NCI-H2081 (cell line): ENCODE results near the gene KRT73.

Experiments
- DNase-seq, 2 experiments: peaks; one replicate each; lab custom pipeline; 2025; lab: John Stamatoyannopoulos, UW

Gene KRT73

GRCh38 chr12:52618216-52618615 is at the start of gene KRT73:
Gene KRT73, minus strand, starts transcription at chr12:52618559. Its CDS starts 35 bp downstream, at chr12:52618524.
- no peak for DNase-seq

- no peak for DNase-seq
Observed at GRCh38 chr12:52667931-52668330, 49.6 kb upstream of the KRT73 start.

GRCh38 chr12:52667509-52667908 is 49.1 kb upstream of the KRT73 start:
- DNase-seq, result no peak

GRCh38 chr12:52666471-52666870 is 48.1 kb upstream of the KRT73 start:
- no peak for DNase-seq

GRCh38 chr12:52663420-52663819 is 45.1 kb upstream of the KRT73 start:
- DNase-seq, result no peak

GRCh38 chr12:52662918-52663229 is 44.5 kb upstream of the KRT73 start:
- no peak for DNase-seq

GRCh38 chr12:52662093-52662917 is 43.9 kb upstream of the KRT73 start:
- DNase-seq, result no peak

- DNase-seq, result no peak
Observed at GRCh38 chr12:52661668-52662067, 43.3 kb upstream of the KRT73 start.

- no peak for DNase-seq
Observed at GRCh38 chr12:52660934-52661499, 42.7 kb upstream of the KRT73 start.

GRCh38 chr12:52659951-52660350 is 41.6 kb upstream of the KRT73 start:
- DNase-seq, result no peak

- no peak for DNase-seq
Observed at GRCh38 chr12:52659395-52659794, 41.0 kb upstream of the KRT73 start.

- no peak for DNase-seq
Observed at GRCh38 chr12:52658196-52658595, 39.8 kb upstream of the KRT73 start.

GRCh38 chr12:52657250-52657902 is 39.0 kb upstream of the KRT73 start:
- no peak for DNase-seq

GRCh38 chr12:52656616-52657015 is 38.3 kb upstream of the KRT73 start:
- peak in 1 of 2 experiments; percentile 35 for DNase-seq

GRCh38 chr12:52655720-52656124 is 37.4 kb upstream of the KRT73 start:
- no peak for DNase-seq

- DNase-seq, result no peak
Observed at GRCh38 chr12:52655251-52655650, 36.9 kb upstream of the KRT73 start.

GRCh38 chr12:52651726-52652261 is 33.4 kb upstream of the KRT73 start, which contains the start of gene KRT2:
Gene KRT2, minus strand, starts transcription at chr12:52652211. Its CDS starts 69 bp downstream, at chr12:52652142.
- no peak for DNase-seq

- DNase-seq, result no peak
Observed at GRCh38 chr12:52650520-52651081, 32.2 kb upstream of the KRT73 start.

GRCh38 chr12:52649066-52649465 is 30.7 kb upstream of the KRT73 start:
- DNase-seq, result no peak

GRCh38 chr12:52648012-52648550 is 29.7 kb upstream of the KRT73 start:
- no peak for DNase-seq

GRCh38 chr12:52647601-52648000 is 29.2 kb upstream of the KRT73 start:
- DNase-seq, result no peak

GRCh38 chr12:52646613-52647012 is 28.3 kb upstream of the KRT73 start:
- no peak for DNase-seq
